Suprapubic skin (tissue), 4 donors: Measurements from ENCODE around the gene AUTS2. TPM values are rescaled to one million over a fixed set of nuclear protein-coding genes. Genes with fewer than 3 reads are reported as not detected.

Experiments used
- DNase-seq, 2 donors: peaks; one replicate each; pipeline ENCODE4 v3.0.0-alpha.2; 2019; ENCODE audit warnings: low spot score in 2 of 2
- H3K27ac ChIP-seq: fragments of 200-600 bp; sonication (generic); one replicate; pipeline ENCODE4 v1.5.1; 2019
- H3K27me3 ChIP-seq: fragments of 200-600 bp; sonication (generic); one replicate; pipeline ENCODE4 v1.5.1; 2019
- H3K36me3 ChIP-seq: fragments of 200-600 bp; sonication (generic); one replicate; pipeline ENCODE4 v1.5.1; 2019
- H3K4me1 ChIP-seq: fragments of 200-600 bp; sonication (generic); one replicate; pipeline ENCODE4 v1.5.1; 2019
- H3K4me3 ChIP-seq: fragments of 200-600 bp; sonication (generic); one replicate; pipeline ENCODE4 v1.5.1; 2019; ENCODE audit warnings: mild to moderate bottlenecking
- H3K9me3 ChIP-seq: fragments of 200-600 bp; sonication (generic); one replicate; pipeline ENCODE4 v1.5.1; 2019
- CTCF ChIP-seq, 2 donors: fragments of 200-600 bp in 1 of 2; fragments of 450-650 bp in 1 of 2; sonication (generic) in 1 of 2; IDR thresholded peaks; one replicate each; pipeline ENCODE4 v1.5.1; 2016 to 2019; ENCODE audit warnings: antibody characterized with exemption in 2 of 2, mild to moderate bottlenecking in 1 of 2, moderate library complexity in 1 of 2
- EP300 ChIP-seq: sonication (generic); formaldehyde crosslinking; IDR thresholded peaks from one replicate; pipeline ENCODE4 v1.6.1; 2017; ENCODE audit warnings: antibody characterized with exemption
- POLR2A ChIP-seq, 2 donors: fragments of 450-650 bp; IDR thresholded peaks; one replicate each; pipeline ENCODE4 v1.6.1; 2017; ENCODE audit warnings: antibody characterized with exemption in 2 of 2, mild to moderate bottlenecking in 2 of 2, moderate library complexity in 2 of 2
- POLR2AphosphoS5 ChIP-seq, 3 donors: sonication (generic); formaldehyde crosslinking; IDR thresholded peaks; one replicate each; pipeline ENCODE4 v1.6.1; 2017; ENCODE audit warnings: antibody characterized with exemption in 3 of 3
- WGBS: methylation state at CpG from one replicate; pipeline ENCODE4 v1.1.5; 2018; 5-methylcytosine and 5-hydroxymethylcytosine counted together
- total RNA-seq, 4 donors: library from RNA; depleted of rRNA; stranded (reverse); fragments of >200 nt; gene quantifications; one replicate each; pipeline ENCODE4 v1.1.0, GENCODE V29; 2016

The AUTS2 gene
- total RNA-seq, 4 donors from 2014 or later = 31.0 to 102 (median 56.4) TPM

- Histone ChIP-seq H3K36me3 (no peaks in the 10 kb centered on the region), H3K4me3 (no peak overlapping the region), H3K27ac (no peak overlapping the region), H3K27me3 (no peaks in the 10 kb centered on the region), H3K4me1 (peaks cover 14% of the 10 kb centered on the region), H3K9me3 (no peaks in the 10 kb centered on the region)
- WGBS = 60% methylated on average over 5 of the region's 5 CpGs
- DNase-seq = no peak
- TF ChIP-seq POLR2A (IDR thresholded peaks at IDR 0.05) = no peak
- no peak for TF ChIP-seq EP300
- no peak for TF ChIP-seq POLR2AphosphoS5 (IDR thresholded peaks at IDR 0.05)
- no peak for TF ChIP-seq CTCF (IDR thresholded peaks at IDR 0.05)
Measured at GRCh38 chr7:69801729-69802682, 203.7 kb downstream of the AUTS2 start.

GRCh38 chr7:69803699-69804516 is 205.6 kb downstream of the AUTS2 start:
- Histone ChIP-seq H3K4me3 (no peak overlapping the region), H3K9me3 (no peaks in the 10 kb centered on the region), H3K27me3 (no peaks in the 10 kb centered on the region), H3K27ac (no peak overlapping the region), H3K36me3 (no peaks in the 10 kb centered on the region), H3K4me1 (peaks cover 14% of the 10 kb centered on the region)
- TF ChIP-seq CTCF (IDR thresholded peaks at IDR 0.05) = no peak
- no peak for TF ChIP-seq POLR2A (IDR thresholded peaks at IDR 0.05)
- no peak for TF ChIP-seq EP300
- 93% methylated on average over 5 of the region's 5 CpGs for WGBS
- no peak for DNase-seq

GRCh38 chr7:69804962-69805361 is 206.7 kb downstream of the AUTS2 start:
- no peak overlapping the region for H3K27ac ChIP-seq
- no peaks in the 10 kb centered on the region for H3K36me3 ChIP-seq
- DNase-seq = no peak
- 73% methylated on average over 2 of the region's 2 CpGs for WGBS
- no peaks in the 10 kb centered on the region for H3K9me3 ChIP-seq
- no peak overlapping the region for H3K4me3 ChIP-seq
- no peaks in the 10 kb centered on the region for H3K27me3 ChIP-seq
- TF ChIP-seq CTCF (IDR thresholded peaks at IDR 0.05) (no peak), POLR2A (IDR thresholded peaks at IDR 0.05) (no peak)
- peaks cover 14% of the 10 kb centered on the region for H3K4me1 ChIP-seq

- no peak for DNase-seq
- TF ChIP-seq POLR2AphosphoS5 (IDR thresholded peaks at IDR 0.05) (no peak), EP300 (no peak), CTCF (IDR thresholded peaks at IDR 0.05) (no peak), POLR2A (IDR thresholded peaks at IDR 0.05) (no peak)
- Histone ChIP-seq H3K36me3 (no peaks in the 10 kb centered on the region), H3K27me3 (no peaks in the 10 kb centered on the region), H3K27ac (no peak overlapping the region), H3K4me1 (no peaks in the 10 kb centered on the region), H3K4me3 (no peak overlapping the region), H3K9me3 (no peaks in the 10 kb centered on the region)
- 97% methylated on average over 1 of the region's 1 CpG for WGBS
Measured at GRCh38 chr7:69808391-69808790, 210.1 kb downstream of the AUTS2 start.
